HUES64 (cell line): ENCODE data around the gene ZNF579.
"Not testable (repeated sequence)": the region's sequence is repeated elsewhere in the genome, so short reads cannot be mapped to it uniquely, and the experiment has no call there.

Experiments
- H3K27ac ChIP-seq: 2 replicates; pipeline ENCODE4 v1.7.0; 2013; ENCODE audit warnings: low read depth, low read length, inconsistent platforms
- H3K27me3 ChIP-seq: 2 replicates; pipeline ENCODE4 v1.6.1; 2013; ENCODE audit warnings: mild to moderate bottlenecking, low read length; ENCODE audit not compliant: insufficient read depth
- H3K36me3 ChIP-seq: 2 replicates; pipeline ENCODE4 v1.6.1; 2013; ENCODE audit warnings: mild to moderate bottlenecking, low read length; ENCODE audit not compliant: insufficient read depth
- H3K4me1 ChIP-seq: 2 replicates; pipeline ENCODE4 v1.6.1; 2013; ENCODE audit warnings: mild to moderate bottlenecking, low read length, moderate library complexity; ENCODE audit not compliant: insufficient read depth
- H3K4me3 ChIP-seq: 2 replicates; pipeline ENCODE4 v1.5.1; 2013; ENCODE audit warnings: mild to moderate bottlenecking, low read length, moderate library complexity
- H3K9ac ChIP-seq: 2 replicates; pipeline ENCODE4 v1.6.1; 2013; ENCODE audit warnings: mild to moderate bottlenecking, low read depth, low read length
- H3K9me3 ChIP-seq: 2 replicates; pipeline ENCODE4 v1.6.1; 2013; ENCODE audit warnings: low read depth, low read length; ENCODE audit not compliant: insufficient read depth
- WGBS: fragments of 150-250, 120-280 bp; methylation state at CpG from one replicate; pipeline ENCODE4 v1.1.7; 2013; ENCODE audit warnings: missing lambda C conversion rate; 5-methylcytosine and 5-hydroxymethylcytosine counted together

Gene ZNF579

DNA sequence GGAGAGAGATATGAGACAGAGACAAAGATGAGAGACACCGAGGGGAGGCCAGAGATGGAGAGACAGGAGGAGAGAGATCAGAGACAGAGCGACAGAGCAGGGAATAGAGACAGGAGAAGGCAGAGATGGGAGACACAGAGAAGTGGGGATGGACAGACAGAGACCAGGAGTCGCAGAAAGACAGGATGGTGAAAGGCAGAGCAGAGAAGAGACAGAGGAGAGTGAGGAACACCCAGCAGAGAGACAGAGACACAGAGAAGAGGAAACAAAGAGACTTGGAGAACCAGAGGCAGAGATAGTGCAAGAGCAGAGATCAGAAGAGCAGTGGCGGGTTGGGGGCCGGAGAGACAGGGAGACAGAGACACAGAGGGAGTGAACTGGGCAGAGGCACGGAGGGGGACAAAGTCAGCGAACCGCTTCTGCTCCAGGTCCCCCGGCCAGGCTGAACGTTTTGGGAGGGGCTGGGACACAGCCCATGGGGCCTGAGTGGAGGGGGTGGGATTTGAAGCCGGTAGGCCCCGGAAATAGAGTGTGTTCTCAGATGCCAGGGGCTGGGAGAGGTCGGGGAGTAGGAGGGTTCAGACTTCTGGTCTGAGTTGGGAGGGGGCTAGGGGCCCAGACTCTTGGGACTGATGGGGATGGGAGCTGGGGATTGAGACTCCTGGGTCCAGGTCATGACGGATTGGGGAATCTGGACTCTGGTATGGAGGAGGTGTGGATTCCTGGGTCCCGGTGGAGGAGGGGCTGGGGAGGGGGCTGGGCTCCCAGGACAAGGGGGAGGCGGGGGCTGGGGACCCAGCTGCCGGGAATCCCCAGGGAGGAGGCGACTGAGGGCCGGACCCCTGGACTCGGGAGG lies 654 bp downstream of the ZNF579 start:
- Histone ChIP-seq H3K9ac (peak overlapping the region; percentile 84), H3K27me3 (no peaks in the 10 kb centered on the region), H3K36me3 (peaks cover 15% of the 10 kb centered on the region), H3K27ac (peak overlapping the region; percentile 90), H3K4me1 (no peaks in the 10 kb centered on the region), H3K9me3 (no peaks in the 10 kb centered on the region), H3K4me3 (peak overlapping the region; percentile 76)
- 15% methylated on average over 20 of the region's 20 CpGs for WGBS

DNA sequence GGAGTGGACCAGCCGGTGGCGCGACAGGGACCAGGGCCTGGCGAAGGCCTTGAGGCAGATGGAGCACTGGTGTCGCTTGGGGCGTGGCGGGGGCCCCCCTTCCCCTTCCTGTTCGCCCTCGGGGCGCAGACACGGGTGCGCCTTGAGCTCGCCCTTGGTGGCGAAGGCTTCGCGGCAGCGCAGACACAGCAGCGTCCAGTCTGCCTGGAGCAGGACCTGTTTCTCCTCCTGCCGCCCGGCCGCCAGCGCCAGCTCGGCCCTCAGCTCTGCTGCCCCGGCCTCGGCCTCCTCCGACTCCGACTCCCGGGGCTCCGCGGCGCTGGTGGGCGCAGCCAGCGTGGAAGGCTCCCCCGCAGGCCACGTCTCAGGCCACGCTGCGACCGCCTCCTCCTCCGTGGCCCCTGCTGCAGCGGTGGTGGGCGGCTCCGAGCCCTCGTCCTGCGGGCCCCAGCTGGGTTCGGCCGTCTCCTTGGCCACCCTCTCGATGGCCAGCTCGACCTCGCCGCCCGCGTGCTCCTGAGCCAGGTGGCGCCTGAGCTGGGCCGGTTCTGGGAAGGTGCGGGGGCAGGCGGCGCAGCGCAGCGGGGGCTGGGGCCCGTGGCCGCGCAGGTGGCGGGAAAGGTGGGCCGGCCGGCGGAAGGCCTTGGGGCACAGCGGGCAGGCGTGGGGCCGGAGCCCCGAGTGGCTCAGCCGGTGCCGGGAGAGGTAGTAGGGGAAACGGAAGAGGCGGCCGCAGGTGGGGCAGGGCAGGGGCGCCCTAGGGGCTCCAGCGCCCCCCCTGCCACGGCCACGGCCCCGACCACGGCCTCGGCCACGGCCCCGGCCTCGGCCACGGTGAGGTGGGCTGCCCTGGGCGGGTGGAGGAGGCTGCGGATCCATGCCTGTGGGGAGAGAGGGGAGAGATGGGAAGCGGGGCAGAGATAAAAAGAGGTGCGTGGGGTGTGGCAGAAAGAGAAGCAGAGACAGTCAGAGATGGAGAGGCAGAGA lies 1.6 kb downstream of the ZNF579 start:
- H3K36me3 ChIP-seq, result peaks cover 15% of the 10 kb centered on the region
- no peaks in the 10 kb centered on the region for H3K4me1 ChIP-seq
- peak overlapping the region; percentile 76 for H3K4me3 ChIP-seq
- no peak overlapping the region; the same call in 1 of the 2 replicates for H3K9ac ChIP-seq
- no peak overlapping the region for H3K27ac ChIP-seq
- 96% methylated on average over 90 of the region's 90 CpGs for WGBS
- no peaks in the 10 kb centered on the region for H3K9me3 ChIP-seq
- H3K27me3 ChIP-seq, result no peaks in the 10 kb centered on the region

DNA sequence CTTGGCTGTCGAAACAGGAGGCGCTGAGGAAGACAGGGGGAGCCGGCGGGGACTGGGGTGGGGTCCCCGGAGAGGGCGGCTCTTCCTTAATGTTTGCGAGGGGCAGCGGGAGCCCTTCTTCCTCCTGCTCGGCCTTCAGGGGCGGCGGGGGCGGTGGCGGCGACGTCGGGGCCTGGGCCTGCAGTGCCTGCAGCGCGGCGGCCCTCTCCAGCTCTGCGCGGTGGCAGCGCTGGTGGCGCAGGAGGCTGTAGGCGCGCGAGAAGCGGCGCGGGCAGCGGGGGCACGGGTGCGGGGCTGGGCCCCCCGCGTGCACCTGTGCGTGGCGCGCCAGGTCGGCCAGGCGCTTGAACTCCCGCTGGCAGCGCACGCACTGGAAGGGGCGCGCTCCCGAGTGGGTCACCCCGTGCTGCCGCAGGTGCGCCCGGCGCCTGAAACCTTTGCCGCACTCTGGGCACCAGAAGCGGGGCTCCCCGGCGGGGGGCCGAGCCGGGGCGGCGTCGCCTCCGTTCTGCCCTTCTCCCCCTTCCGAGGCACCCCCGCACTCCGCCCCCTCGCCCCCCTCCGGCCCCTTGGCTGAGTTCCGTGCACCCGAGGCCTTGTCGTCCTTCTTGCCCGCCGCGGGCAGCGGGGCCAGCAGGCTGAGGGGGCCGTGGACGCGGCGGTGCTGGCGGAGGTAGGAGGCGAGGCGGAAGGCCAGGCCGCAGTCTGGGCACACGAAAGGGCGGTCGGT lies 2.5 kb downstream of the ZNF579 start:
- Histone ChIP-seq H3K4me3 (no peak overlapping the region), H3K27me3 (no peaks in the 10 kb centered on the region), H3K36me3 (peaks cover 15% of the 10 kb centered on the region), H3K9me3 (no peaks in the 10 kb centered on the region), H3K27ac (no peak overlapping the region), H3K9ac (no peak overlapping the region), H3K4me1 (no peaks in the 10 kb centered on the region)
- WGBS, result 95% methylated on average over 83 of the region's 83 CpGs

DNA sequence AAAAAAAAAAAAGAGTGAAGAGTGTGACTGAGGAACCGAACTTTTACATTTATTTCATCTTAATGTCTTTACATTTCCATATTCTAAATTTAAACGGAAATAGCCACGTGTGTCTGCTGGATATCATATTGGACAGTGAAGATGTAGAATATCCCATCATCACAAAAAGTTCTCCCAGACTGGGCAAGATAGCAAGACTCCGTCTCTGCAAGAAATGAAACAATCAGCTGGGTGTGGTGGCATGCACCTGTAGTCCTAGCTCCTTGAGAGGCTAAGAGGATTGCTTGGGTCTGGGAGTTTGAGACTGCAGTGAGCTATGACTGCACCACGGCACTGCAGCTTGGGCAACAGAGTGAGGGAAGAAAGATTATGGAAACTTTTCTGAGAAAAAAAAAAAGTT lies 3.9 kb downstream of the ZNF579 start:
- WGBS, result 97% methylated on average over 2 of the region's 5 CpGs
- peaks cover 15% of the 10 kb centered on the region for H3K36me3 ChIP-seq
- no peak overlapping the region for H3K9ac ChIP-seq
- no peaks in the 10 kb centered on the region for H3K4me1 ChIP-seq
- H3K27me3 ChIP-seq, result no peaks in the 10 kb centered on the region
- H3K27ac ChIP-seq, result no peak overlapping the region
- H3K9me3 ChIP-seq, result no peaks in the 10 kb centered on the region
- no peak overlapping the region for H3K4me3 ChIP-seq

DNA sequence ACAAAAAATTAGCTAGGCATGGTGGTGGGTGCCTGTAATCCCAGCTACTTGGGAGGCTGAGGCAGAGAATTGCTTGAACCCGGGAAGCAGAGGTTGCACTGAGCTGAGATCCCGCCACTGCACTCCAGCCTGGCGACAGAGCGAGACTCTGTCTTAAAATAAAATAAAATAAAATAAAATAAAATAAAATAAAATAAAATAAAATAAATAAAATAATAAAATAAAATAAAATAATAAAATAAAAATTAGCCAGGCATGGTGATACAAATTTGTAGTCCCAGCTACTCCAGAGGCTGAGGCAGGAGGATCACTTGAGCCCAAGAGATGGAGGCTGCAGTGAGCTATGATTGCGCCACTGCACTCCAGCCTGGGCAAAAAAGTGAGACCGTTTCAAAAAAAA lies 6.7 kb downstream of the ZNF579 start:
- not testable (repeated sequence) for H3K27ac ChIP-seq, H3K27me3 ChIP-seq, H3K4me1 ChIP-seq, H3K9me3 ChIP-seq, H3K9ac ChIP-seq, H3K4me3 ChIP-seq
- peaks cover 15% of the 10 kb centered on the region for H3K36me3 ChIP-seq
- 98% methylated on average over 3 of the region's 6 CpGs for WGBS

DNA sequence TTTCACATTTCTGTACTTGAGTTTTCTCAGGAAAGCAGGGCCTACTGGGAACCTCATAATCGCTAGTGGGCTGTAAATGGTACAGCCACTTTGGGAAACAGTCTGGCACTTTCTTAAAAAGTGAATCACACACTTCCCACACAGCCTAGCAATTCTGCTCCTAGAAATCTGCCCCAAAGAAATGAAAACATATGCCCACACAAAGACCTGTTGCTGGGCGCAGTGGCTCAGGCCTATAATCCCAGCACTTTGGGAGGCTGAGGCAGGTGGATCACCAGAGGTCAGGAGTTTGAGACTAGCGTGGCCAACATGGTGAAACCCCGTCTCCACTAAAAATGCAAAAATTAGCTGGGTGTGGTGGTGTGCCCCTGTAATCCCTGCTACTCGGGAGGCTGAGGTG lies 11.2 kb downstream of the ZNF579 start:
- not testable (repeated sequence) for H3K4me3 ChIP-seq, H3K9me3 ChIP-seq, H3K9ac ChIP-seq, H3K27ac ChIP-seq, H3K36me3 ChIP-seq, H3K4me1 ChIP-seq, H3K27me3 ChIP-seq
- WGBS, result 95% methylated on average over 5 of the region's 5 CpGs

DNA sequence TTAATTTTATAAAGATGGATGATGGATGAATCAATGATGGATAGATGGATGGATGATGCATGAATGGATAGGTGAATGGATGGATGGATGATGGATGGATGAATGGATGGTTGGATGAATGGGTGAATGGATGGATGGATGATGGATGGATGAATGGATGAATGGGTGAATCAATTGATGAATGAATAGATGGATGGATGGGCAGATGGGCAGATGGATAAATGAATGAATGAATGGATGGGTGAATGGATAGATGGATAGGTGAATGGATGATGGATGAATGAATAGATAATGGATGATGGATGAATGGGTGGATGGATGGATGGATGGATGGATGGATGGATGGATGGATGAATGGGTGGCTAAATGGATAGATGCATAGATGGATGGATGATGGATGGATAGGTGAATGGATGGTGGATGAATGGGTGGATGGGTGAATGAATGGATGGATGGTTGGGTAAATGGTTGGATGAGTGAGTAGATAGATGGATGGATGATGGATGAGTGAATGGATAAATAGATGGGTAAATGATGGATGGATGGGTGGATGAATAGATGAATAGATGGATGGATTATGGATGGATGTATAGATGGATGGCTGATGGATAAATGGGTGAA lies 12.8 kb downstream of the ZNF579 start:
- no peaks in the 10 kb centered on the region; the same call in 1 of the 2 replicates for H3K27me3 ChIP-seq
- H3K27ac ChIP-seq, result no peak overlapping the region
- no peak overlapping the region for H3K9ac ChIP-seq
- no peaks in the 10 kb centered on the region for H3K36me3 ChIP-seq
- no peaks in the 10 kb centered on the region for H3K9me3 ChIP-seq
- H3K4me1 ChIP-seq, result no peaks in the 10 kb centered on the region
- H3K4me3 ChIP-seq, result no peak overlapping the region

DNA sequence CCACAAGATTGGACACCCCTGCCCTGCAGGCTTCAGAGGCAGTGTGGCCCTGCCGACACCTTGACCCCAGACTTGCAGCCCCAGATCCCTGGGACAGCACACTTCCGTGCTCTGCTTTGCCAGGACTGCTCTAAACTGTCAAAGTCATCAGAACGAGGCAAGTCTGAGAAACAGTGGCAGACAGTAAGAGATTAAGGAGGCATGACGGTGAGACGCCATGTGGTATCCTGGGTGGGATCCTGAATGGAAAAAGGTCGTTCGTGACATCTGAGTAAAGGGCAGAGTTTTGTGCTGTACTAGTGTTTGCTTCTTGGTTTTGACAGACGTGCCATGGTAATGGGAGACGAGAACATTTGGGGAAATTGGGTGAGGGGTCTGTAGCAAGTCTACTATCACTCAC lies 13.8 kb downstream of the ZNF579 start:
- 61% methylated on average over 8 of the region's 9 CpGs for WGBS
- no peaks in the 10 kb centered on the region; the same call in 1 of the 2 replicates for H3K27me3 ChIP-seq
- H3K9me3 ChIP-seq, result no peaks in the 10 kb centered on the region
- no peak overlapping the region for H3K4me3 ChIP-seq
- no peak overlapping the region for H3K27ac ChIP-seq
- no peak overlapping the region for H3K9ac ChIP-seq
- no peaks in the 10 kb centered on the region for H3K36me3 ChIP-seq
- no peaks in the 10 kb centered on the region for H3K4me1 ChIP-seq

DNA sequence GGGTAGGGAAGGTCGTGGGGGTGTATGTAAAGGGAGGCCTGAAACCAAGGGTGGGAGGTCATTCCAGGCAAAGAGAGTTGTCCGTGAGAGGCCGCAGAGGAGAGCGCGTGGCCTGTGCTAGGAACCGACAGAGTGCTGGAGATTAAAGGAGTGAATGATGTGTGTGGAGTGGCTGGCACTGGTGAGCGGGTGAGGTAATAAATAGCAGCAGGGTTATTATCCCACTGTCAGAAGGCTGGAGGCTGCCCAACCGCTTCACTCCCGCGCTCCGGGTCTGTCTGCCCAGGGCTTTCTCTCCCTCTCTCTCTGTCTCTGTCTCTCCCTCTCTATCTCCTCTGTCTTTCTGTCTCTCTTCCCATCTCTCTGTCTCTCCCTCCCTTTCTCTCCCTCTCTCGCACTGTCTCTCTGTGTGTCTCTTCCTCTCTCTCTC lies 17.4 kb downstream of the ZNF579 start:
- H3K36me3 ChIP-seq, result no peaks in the 10 kb centered on the region
- H3K27ac ChIP-seq, result no peak overlapping the region
- H3K4me3 ChIP-seq, result no peak overlapping the region
- no peak overlapping the region for H3K9ac ChIP-seq
- no peaks in the 10 kb centered on the region for H3K9me3 ChIP-seq
- 79% methylated on average over 12 of the region's 12 CpGs for WGBS
- no peaks in the 10 kb centered on the region; the same call in 1 of the 2 replicates for H3K27me3 ChIP-seq
- H3K4me1 ChIP-seq, result no peaks in the 10 kb centered on the region

DNA sequence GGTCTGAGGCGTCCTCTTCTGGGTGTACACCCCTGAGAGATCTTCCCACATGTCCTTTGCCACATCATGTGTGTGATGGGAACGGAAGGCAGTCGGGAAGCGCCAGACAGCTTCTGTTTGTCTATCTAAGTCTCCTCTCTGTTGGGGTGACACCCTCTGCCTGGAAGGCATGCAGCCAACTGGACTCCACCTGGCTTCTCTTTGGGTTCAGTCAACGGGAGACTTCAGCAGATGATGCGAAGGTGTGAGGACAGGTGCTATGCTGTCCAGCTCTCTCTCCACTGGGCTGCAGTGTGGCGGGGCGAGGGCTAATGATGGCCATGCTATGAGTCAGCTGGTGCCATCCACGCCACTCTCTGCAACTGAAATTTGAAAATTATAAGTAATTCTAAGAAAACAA lies 21.0 kb downstream of the ZNF579 start:
- Histone ChIP-seq H3K27me3 (no peaks in the 10 kb centered on the region; the same call in 1 of the 2 replicates), H3K36me3 (no peaks in the 10 kb centered on the region), H3K4me1 (peaks cover 4% of the 10 kb centered on the region; the same call in 1 of the 2 replicates), H3K4me3 (no peak overlapping the region), H3K9me3 (no peaks in the 10 kb centered on the region), H3K9ac (no peak overlapping the region), H3K27ac (no peak overlapping the region)
- 89% methylated on average over 8 of the region's 9 CpGs for WGBS
